HCT116 (cell line): ENCODE results near the gene SULT1C3. TPM values are rescaled to one million over a fixed set of nuclear protein-coding genes. Genes with fewer than 3 reads are reported as not detected.

ENCODE experiments used
- ATAC-seq: fragments of 200-7000 bp; cut with Tn5 transposase; 2 replicates; pipeline ENCODE4 v1.9.1; 2020; ENCODE audit warnings: mild to moderate bottlenecking, moderate library complexity
- BruUV-seq: library from RNA; stranded (reverse); fragments of 400-500 nt; replicated peaks from 2 replicates; lab custom pipeline; 2021; lab: Mats Ljungman, UMichigan
- CTCF ChIA-PET: fragments of 300-600 bp; sonication (Branson Sonifier 250); formaldehyde crosslinking; loops from one replicate; lab custom pipeline; 2021; ENCODE audit warnings: antibody characterized with exemption; lab: Charles Lee
- POLR2A ChIA-PET: fragments of 300-600, 350-600 bp; sonication (Branson Sonifier 250); formaldehyde crosslinking; loops from one replicate; lab custom pipeline; 2021; ENCODE audit warnings: antibody characterized with exemption; lab: Charles Lee
- RAD21 ChIA-PET, 2 experiments: fragments of 300-600 bp; sonication (Branson Sonifier 250); formaldehyde crosslinking; loops; one replicate each; lab custom pipeline; 2023; ENCODE audit warnings: low total read pairs in 2 of 2; ENCODE audit not compliant: uncharacterized antibody in 2 of 2, unreplicated experiment in 2 of 2, low non-redundant PET in 1 of 2; lab: Charles Lee
- DNase-seq: peaks from one replicate; pipeline ENCODE4 v3.0.0-alpha.2; 2010; ENCODE audit warnings: low read depth, low spot score
- H2AFZ ChIP-seq: fragments of 200-600 bp; shearing (Covaris generic), sonication (generic); 2 replicates; pipeline ENCODE4 v1.6.1; 2017; ENCODE audit warnings: low read depth, mixed run types, mixed read lengths, antibody characterized with exemption, low read length; ENCODE audit not compliant: poor library complexity, severe bottlenecking
- H3K27ac ChIP-seq: 2 replicates; pipeline ENCODE4 v1.5.1; 2012; ENCODE audit warnings: low read depth, low read length
- H3K27me3 ChIP-seq: fragments of 200-600 bp; sonication (generic); 2 replicates; pipeline ENCODE4 v1.6.1; 2016; ENCODE audit warnings: mixed run types, low read length, mixed read lengths; ENCODE audit not compliant: insufficient read depth
- H3K36me3 ChIP-seq, 2 experiments: fragments of 200-500 bp in 1 of 2; fragments of 200-600 bp in 1 of 2; sonication (Bioruptor generic) in 1 of 2; sonication (generic) in 1 of 2; 2 replicates each; pipeline versions ENCODE4 v1.5.1 to v1.6.1; 2014 to 2016; ENCODE audit warnings: low read length in 2 of 2, inconsistent platforms in 1 of 2, mixed read lengths in 1 of 2, mixed run types in 1 of 2; ENCODE audit not compliant: insufficient read depth in 2 of 2, control insufficient read depth in 1 of 2
- H3K4me1 ChIP-seq, 2 experiments: fragments of 200-600 bp in 1 of 2; sonication (generic) in 1 of 2; 2 replicates each; pipeline versions ENCODE4 v1.5.1 to v1.6.1; 2012 to 2017; ENCODE audit warnings: low read length in 2 of 2, inconsistent platforms in 1 of 2, mild to moderate bottlenecking in 1 of 2, mixed read lengths in 1 of 2, mixed run types in 1 of 2, moderate library complexity in 1 of 2; ENCODE audit not compliant: insufficient read depth in 2 of 2, control insufficient read depth in 1 of 2
- H3K4me2 ChIP-seq: fragments of 200-600 bp; sonication (generic); 2 replicates; pipeline ENCODE4 v1.6.1; 2017; ENCODE audit warnings: mixed run types, low read length, mixed read lengths
- H3K4me3 ChIP-seq, 2 experiments: fragments of 200-600 bp in 1 of 2; sonication (generic) in 1 of 2; replicated peaks in 1 of 2; 2 replicates each; pipeline ENCODE4 v1.5.1; 2011 to 2016; ENCODE audit warnings: low read length in 2 of 2, control low read depth in 1 of 2, low read depth in 1 of 2, mild to moderate bottlenecking in 1 of 2, mixed read lengths in 1 of 2, mixed run types in 1 of 2
- H3K79me2 ChIP-seq: fragments of 200-600 bp; sonication (generic); 2 replicates; pipeline ENCODE4 v1.6.1; 2017; ENCODE audit warnings: mild to moderate bottlenecking, mixed run types, low read length, moderate library complexity, mixed read lengths; ENCODE audit not compliant: insufficient read depth
- H3K9ac ChIP-seq: fragments of 200-600 bp; sonication (generic); 2 replicates; pipeline ENCODE4 v1.6.1; 2016; ENCODE audit warnings: low read length, mixed read lengths
- H3K9me2 ChIP-seq: fragments of 200-600 bp; sonication (generic), shearing (Covaris generic); 2 replicates; pipeline ENCODE4 v1.6.1; 2017; ENCODE audit warnings: mixed run types, mild to moderate bottlenecking, moderate library complexity; ENCODE audit not compliant: insufficient read depth
- H3K9me3 ChIP-seq, 2 experiments: fragments of 200-500 bp in 1 of 2; fragments of 200-600 bp in 1 of 2; sonication (Bioruptor generic) in 1 of 2; sonication (generic) in 1 of 2; 2 replicates each; pipeline ENCODE4 v1.6.1; 2014 to 2017; ENCODE audit warnings: low read length in 2 of 2, mixed read lengths in 2 of 2, inconsistent platforms in 1 of 2, low read depth in 1 of 2, mild to moderate bottlenecking in 1 of 2, mixed run types in 1 of 2, moderate library complexity in 1 of 2; ENCODE audit not compliant: control insufficient read depth in 1 of 2, insufficient read depth in 1 of 2
- H4K20me1 ChIP-seq: fragments of 200-600 bp; sonication (generic), shearing (Covaris generic); 2 replicates; pipeline ENCODE4 v1.6.1; 2017; ENCODE audit warnings: mixed run types, mild to moderate bottlenecking, moderate library complexity; ENCODE audit not compliant: insufficient read depth
- ATF3 ChIP-seq: IDR thresholded peaks from 2 replicates; pipeline ENCODE4 v1.6.1; 2012
- CBX3 ChIP-seq: IDR thresholded peaks from 2 replicates; pipeline ENCODE4 v1.6.1; 2012; ENCODE audit warnings: low read depth
- CEBPB ChIP-seq: IDR thresholded peaks from 2 replicates; pipeline ENCODE4 v1.6.1; 2012; ENCODE audit warnings: low read depth
- CTCF ChIP-seq, 3 experiments: fragments of 200-600 bp in 1 of 3; sonication (generic) in 1 of 3; IDR thresholded peaks in 2 of 3; conservative IDR thresholded peaks in 1 of 3; 2 replicates each; pipeline ENCODE4 v1.5.1; 2012 to 2017; ENCODE audit warnings: low read depth in 2 of 3, low read length in 2 of 3, antibody characterized with exemption in 1 of 3, borderline replicate concordance in 1 of 3, control low read depth in 1 of 3, mild to moderate bottlenecking in 1 of 3, mixed read lengths in 1 of 3, mixed run types in 1 of 3, moderate library complexity in 1 of 3; ENCODE audit not compliant: insufficient read depth in 1 of 3
- EGR1 ChIP-seq: IDR thresholded peaks from 2 replicates; pipeline ENCODE4 v1.6.1; 2012; ENCODE audit warnings: low read depth
- EZH2 ChIP-seq: fragments of 200-600 bp; sonication (generic); IDR thresholded peaks from 2 replicates; pipeline ENCODE4 v1.6.1; 2017; ENCODE audit warnings: antibody characterized with exemption, mixed run types
- JUND ChIP-seq: IDR thresholded peaks from 2 replicates; pipeline ENCODE4 v1.6.1; 2012
- MAX ChIP-seq: IDR thresholded peaks from 2 replicates; pipeline ENCODE4 v1.6.1; 2012
- POLR2A ChIP-seq: IDR thresholded peaks from 2 replicates; pipeline ENCODE4 v1.7.0; 2011; ENCODE audit warnings: borderline replicate concordance; ENCODE audit not compliant: insufficient read depth, insufficient read length; ENCODE audit errors: extremely low read depth
- RAD21 ChIP-seq: IDR thresholded peaks from 2 replicates; pipeline ENCODE4 v1.6.1; 2012; ENCODE audit warnings: low read depth, mild to moderate bottlenecking
- SIN3A ChIP-seq: IDR thresholded peaks from 2 replicates; pipeline ENCODE4 v1.6.1; 2012; ENCODE audit warnings: low read depth
- SP1 ChIP-seq: IDR thresholded peaks from 2 replicates; pipeline ENCODE4 v1.6.1; 2012; ENCODE audit warnings: low read depth
- TCF7L2 ChIP-seq: IDR thresholded peaks from 2 replicates; pipeline ENCODE4 v1.7.0; 2011; ENCODE audit warnings: borderline replicate concordance, inconsistent platforms; ENCODE audit not compliant: insufficient read depth, insufficient read length; ENCODE audit errors: extremely low read depth
- YY1 ChIP-seq: IDR thresholded peaks from 2 replicates; pipeline ENCODE4 v1.6.1; 2011; ENCODE audit warnings: low read length, low read depth, moderate library complexity, mild to moderate bottlenecking; ENCODE audit not compliant: insufficient replicate concordance; ENCODE audit errors: extremely low read depth
- ZFX ChIP-seq: fragments of 450-650 bp; IDR thresholded peaks from 2 replicates; pipeline ENCODE4 v1.6.1; 2017
- intact Hi-C: fragments of 100-400 bp; cut with micrococcal nuclease; formaldehyde crosslinking; loops from 2 replicates; pipeline ENCODE4 v1.10.0; 2022
- total RNA-seq: library from RNA; stranded (reverse); gene quantifications from one replicate; pipeline ENCODE4 v1.2.1, GENCODE V29; 2021; ENCODE audit not compliant: unreplicated experiment
- TF ChIP-seq, protein P1 (sequence below): IDR thresholded peaks from 2 replicates; pipeline ENCODE4 v1.6.1; 2012; ENCODE audit warnings: low read depth

SULT1C3 gene
- total RNA-seq, 1 experiment from 2014 or later, result not detected

- TF ChIP-seq, protein P1, sequence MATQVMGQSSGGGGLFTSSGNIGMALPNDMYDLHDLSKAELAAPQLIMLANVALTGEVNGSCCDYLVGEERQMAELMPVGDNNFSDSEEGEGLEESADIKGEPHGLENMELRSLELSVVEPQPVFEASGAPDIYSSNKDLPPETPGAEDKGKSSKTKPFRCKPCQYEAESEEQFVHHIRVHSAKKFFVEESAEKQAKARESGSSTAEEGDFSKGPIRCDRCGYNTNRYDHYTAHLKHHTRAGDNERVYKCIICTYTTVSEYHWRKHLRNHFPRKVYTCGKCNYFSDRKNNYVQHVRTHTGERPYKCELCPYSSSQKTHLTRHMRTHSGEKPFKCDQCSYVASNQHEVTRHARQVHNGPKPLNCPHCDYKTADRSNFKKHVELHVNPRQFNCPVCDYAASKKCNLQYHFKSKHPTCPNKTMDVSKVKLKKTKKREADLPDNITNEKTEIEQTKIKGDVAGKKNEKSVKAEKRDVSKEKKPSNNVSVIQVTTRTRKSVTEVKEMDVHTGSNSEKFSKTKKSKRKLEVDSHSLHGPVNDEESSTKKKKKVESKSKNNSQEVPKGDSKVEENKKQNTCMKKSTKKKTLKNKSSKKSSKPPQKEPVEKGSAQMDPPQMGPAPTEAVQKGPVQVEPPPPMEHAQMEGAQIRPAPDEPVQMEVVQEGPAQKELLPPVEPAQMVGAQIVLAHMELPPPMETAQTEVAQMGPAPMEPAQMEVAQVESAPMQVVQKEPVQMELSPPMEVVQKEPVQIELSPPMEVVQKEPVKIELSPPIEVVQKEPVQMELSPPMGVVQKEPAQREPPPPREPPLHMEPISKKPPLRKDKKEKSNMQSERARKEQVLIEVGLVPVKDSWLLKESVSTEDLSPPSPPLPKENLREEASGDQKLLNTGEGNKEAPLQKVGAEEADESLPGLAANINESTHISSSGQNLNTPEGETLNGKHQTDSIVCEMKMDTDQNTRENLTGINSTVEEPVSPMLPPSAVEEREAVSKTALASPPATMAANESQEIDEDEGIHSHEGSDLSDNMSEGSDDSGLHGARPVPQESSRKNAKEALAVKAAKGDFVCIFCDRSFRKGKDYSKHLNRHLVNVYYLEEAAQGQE, result no peak
These were observed 28.2 kb downstream of the SULT1C3 start (continued) for GRCh38 chr2:108268001-108268400.

DNA sequence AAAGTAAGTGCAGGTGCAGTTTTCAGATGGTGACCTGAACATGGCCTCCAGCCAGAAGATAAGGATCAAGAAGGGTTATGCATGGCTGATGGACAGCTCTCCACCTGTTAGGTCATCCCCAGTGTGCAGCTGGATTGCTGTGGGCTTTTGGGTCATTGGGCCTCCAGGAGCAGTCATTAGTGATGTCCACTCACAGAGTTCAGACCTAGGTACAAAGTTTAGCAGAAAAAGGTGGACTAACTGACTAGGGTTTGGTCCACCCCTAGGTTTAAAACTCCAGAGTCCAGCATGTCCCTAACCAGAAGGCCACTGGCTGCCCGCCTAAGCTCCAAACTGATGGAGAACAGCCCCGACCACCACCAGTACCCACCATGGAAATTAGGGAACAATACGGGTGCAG, 30.6 kb downstream of the SULT1C3 start:
- no peak overlapping the region for H3K27ac ChIP-seq
- intact Hi-C loops, result no loop called here

More for the DNA sequence above, 30.6 kb downstream of the SULT1C3 start:
- Histone ChIP-seq H3K9me3 (no peaks in the 10 kb centered on the region), H3K9me2 (no peaks in the 10 kb centered on the region), H3K27me3 (peaks cover 5% of the 10 kb centered on the region; the same call in 1 of the 2 replicates), H3K79me2 (no peaks in the 10 kb centered on the region), H3K4me2 (no peak overlapping the region), H3K36me3 (no peaks in the 10 kb centered on the region), H3K4me1 (no peaks in the 10 kb centered on the region), H3K4me3 (no peak overlapping the region), H3K9ac (no peak overlapping the region), H2AFZ (no peak overlapping the region), H4K20me1 (no peaks in the 10 kb centered on the region)
- DNase-seq, result no peak
- TF ChIP-seq CTCF (IDR thresholded peaks at IDR 0.05 in 2 of 3, conservative IDR thresholded peaks at IDR 0.05 in 1 of 3; ENCODE audit: borderline replicate concordance in 1 of 3, insufficient read depth in 1 of 3, low read depth in 2 of 3, low read length in 2 of 3), result no peak
- no peak for TF ChIP-seq YY1
- TF ChIP-seq ATF3, result no peak
- no peak for TF ChIP-seq JUND
- TF ChIP-seq, protein P1, result no peak
- no peak for TF ChIP-seq ZFX
- TF ChIP-seq MAX, result no peak
- TF ChIP-seq CEBPB, result no peak
- TF ChIP-seq EZH2, result no peak
- no peak for TF ChIP-seq SIN3A
- no peak for TF ChIP-seq RAD21
- no peak for TF ChIP-seq SP1
- no peak for TF ChIP-seq EGR1
- no peak for TF ChIP-seq CBX3
- TF ChIP-seq POLR2A, result no peak
- no peak for TF ChIP-seq TCF7L2
- CTCF ChIA-PET, result no interaction called here
- RAD21 ChIA-PET, result no interaction called here
- no peak for ATAC-seq
- POLR2A ChIA-PET, result no interaction called here
- BruUV-seq, result no TSS peak
